ENCODE data around the gene AP3B2. TPM values are rescaled to one million over a fixed set of nuclear protein-coding genes. Genes with fewer than 3 reads are reported as not detected.

AP3B2 gene
- total RNA-seq, 2 donors from 2014 or later = 0.92 TPM; not detected in 1

- no peaks in the 10 kb centered on the region for H3K27me3 ChIP-seq (replicated peaks; ENCODE audit: insufficient read depth)
- DNase-seq (ENCODE audit: low spot score) (no peak), ATAC-seq (ENCODE audit: insufficient number of reproducible peaks, low FRiP score, low read depth) (no peak)
- H3K4me1 ChIP-seq (ENCODE audit: control insufficient read depth in 1 of 2, low read depth in 2 of 2) = peaks cover 4 to 16% of the 10 kb centered on the region in 2 donors
- no peak overlapping the region for H3K4me3 ChIP-seq
- H3K36me3 ChIP-seq = no peaks in the 10 kb centered on the region
- H3K9me3 ChIP-seq = no peaks in the 10 kb centered on the region
- H3K27ac ChIP-seq = no peak overlapping the region
- no peak for TF ChIP-seq CTCF (IDR thresholded peaks at IDR 0.05)
Measured at GRCh38 chr15:82651708-82652107, 58.0 kb downstream of the AP3B2 start.

GRCh38 chr15:82650046-82650670, 59.5 kb downstream of the AP3B2 start:
- no peak for TF ChIP-seq CTCF (IDR thresholded peaks at IDR 0.05)
- no peak overlapping the region for H3K4me3 ChIP-seq
- DNase-seq (ENCODE audit: low spot score) (no peak), ATAC-seq (ENCODE audit: insufficient number of reproducible peaks, low FRiP score, low read depth) (no peak)
- H3K27me3 ChIP-seq (replicated peaks; ENCODE audit: insufficient read depth) = no peaks in the 10 kb centered on the region
- H3K36me3 ChIP-seq = no peaks in the 10 kb centered on the region
- no peaks in the 10 kb centered on the region for H3K9me3 ChIP-seq
- peaks cover 4 to 23% of the 10 kb centered on the region in 2 donors for H3K4me1 ChIP-seq (ENCODE audit: control insufficient read depth in 1 of 2, low read depth in 2 of 2)
- H3K27ac ChIP-seq = no peak overlapping the region

GRCh38 chr15:82649226-82649999, 60.3 kb downstream of the AP3B2 start:
- H3K27ac ChIP-seq = no peak overlapping the region
- no peak for DNase-seq (ENCODE audit: low spot score)
- H3K4me1 ChIP-seq (ENCODE audit: control insufficient read depth in 1 of 2, low read depth in 2 of 2) = peaks cover 4 to 23% of the 10 kb centered on the region in 2 donors
- H3K9me3 ChIP-seq = no peaks in the 10 kb centered on the region
- ATAC-seq (ENCODE audit: insufficient number of reproducible peaks, low FRiP score, low read depth) = no peak
- TF ChIP-seq CTCF (IDR thresholded peaks at IDR 0.05) = no peak
- no peaks in the 10 kb centered on the region for H3K36me3 ChIP-seq
- H3K4me3 ChIP-seq = no peak overlapping the region
- H3K27me3 ChIP-seq (replicated peaks; ENCODE audit: insufficient read depth) = no peaks in the 10 kb centered on the region

GRCh38 chr15:82648257-82649103, 61.2 kb downstream of the AP3B2 start:
- Histone ChIP-seq H3K4me3 (peak overlapping the region; percentile 71), H3K36me3 (no peaks in the 10 kb centered on the region), H3K4me1 (ENCODE audit: control insufficient read depth in 1 of 2, low read depth in 2 of 2) (peaks cover 4 to 23% of the 10 kb centered on the region in 2 donors), H3K9me3 (no peaks in the 10 kb centered on the region), H3K27me3 (replicated peaks; ENCODE audit: insufficient read depth) (no peaks in the 10 kb centered on the region), H3K27ac (peak overlapping the region; percentile 15 to 48)
- no peak for DNase-seq (ENCODE audit: low spot score)
- ATAC-seq (ENCODE audit: insufficient number of reproducible peaks, low FRiP score, low read depth) = no peak
- no peak for TF ChIP-seq CTCF (IDR thresholded peaks at IDR 0.05)

- no peak for TF ChIP-seq CTCF (IDR thresholded peaks at IDR 0.05)
- Histone ChIP-seq H3K36me3 (no peaks in the 10 kb centered on the region), H3K4me3 (peak overlapping the region; percentile 71), H3K4me1 (ENCODE audit: control insufficient read depth in 1 of 2, low read depth in 2 of 2) (peaks cover 4 to 23% of the 10 kb centered on the region in 2 donors), H3K27me3 (replicated peaks; ENCODE audit: insufficient read depth) (no peaks in the 10 kb centered on the region), H3K27ac (peak overlapping the region; percentile 15 to 48), H3K9me3 (no peaks in the 10 kb centered on the region)
- no peak for DNase-seq (ENCODE audit: low spot score)
- ATAC-seq (ENCODE audit: insufficient number of reproducible peaks, low FRiP score, low read depth) = no peak
Measured at GRCh38 chr15:82647835-82648256, 61.8 kb downstream of the AP3B2 start.
